ENCODE data around the gene TTLL4.

TTLL4 gene

GRCh38 chr2:218804817-218805216 is 94.2 kb downstream of the TTLL4 start:
- Histone ChIP-seq H3K79me2 (ENCODE audit: insufficient read depth, low read length) (no peaks in the 10 kb centered on the region), H3K4me3 (ENCODE audit: low read length, poor library complexity, severe bottlenecking) (no peak overlapping the region)

More at GRCh38 chr2:218804817-218805216, 94.2 kb downstream of the TTLL4 start:
- Histone ChIP-seq H3K4me1 (ENCODE audit: insufficient read depth, low read length, poor library complexity, severe bottlenecking) (no peaks in the 10 kb centered on the region), H3K9ac (ENCODE audit: low read depth, low read length, poor library complexity, severe bottlenecking) (no peak overlapping the region), H3K36me3 (ENCODE audit: insufficient read depth, low read length) (no peaks in the 10 kb centered on the region), H2AFZ (ENCODE audit: low read length) (no peak overlapping the region), H3F3A (ENCODE audit: low read depth) (no peaks in the 10 kb centered on the region), H3K9me2 (replicated peaks; ENCODE audit: low read depth, low read length) (no peaks in the 10 kb centered on the region), H3K4me2 (ENCODE audit: low read depth, low read length, poor library complexity, severe bottlenecking) (no peak overlapping the region), H3K27me3 (ENCODE audit: insufficient read depth, low read length, poor library complexity, severe bottlenecking) (peaks cover 6% of the 10 kb centered on the region), H3K9me3 (ENCODE audit: insufficient read depth, low read depth, low read length) (no peaks in the 10 kb centered on the region), H4K20me1 (ENCODE audit: insufficient read depth, low read length, poor library complexity, severe bottlenecking) (no peaks in the 10 kb centered on the region)
- no peak for TF ChIP-seq CTCF (conservative IDR thresholded peaks at IDR 0.05; ENCODE audit: low read length)
- no peak for TF ChIP-seq EZH2phosphoT487 (IDR thresholded peaks at IDR 0.05; ENCODE audit: borderline replicate concordance)

Data from Loucy (cell line).